ENCODE measurements around the gene DLX4.

- TF ChIP-seq CTCF (IDR thresholded peaks at IDR 0.05) (no peak), POLR2A (IDR thresholded peaks at IDR 0.05) (no peak)
Observed at GRCh38 chr17:49925921-49926320, 43.1 kb upstream of the DLX4 start.
